GM12874 (cell line): Measurements from ENCODE around the gene GNAO1.

Experiments
- TF ChIP-seq, protein P1 (sequence below): IDR thresholded peaks from 2 replicates; pipeline ENCODE4 v1.5.1; 2011; ENCODE audit warnings: low read depth, mild to moderate bottlenecking, control low read depth, low read length, moderate library complexity; ENCODE audit not compliant: insufficient read depth

GNAO1 gene

DNA sequence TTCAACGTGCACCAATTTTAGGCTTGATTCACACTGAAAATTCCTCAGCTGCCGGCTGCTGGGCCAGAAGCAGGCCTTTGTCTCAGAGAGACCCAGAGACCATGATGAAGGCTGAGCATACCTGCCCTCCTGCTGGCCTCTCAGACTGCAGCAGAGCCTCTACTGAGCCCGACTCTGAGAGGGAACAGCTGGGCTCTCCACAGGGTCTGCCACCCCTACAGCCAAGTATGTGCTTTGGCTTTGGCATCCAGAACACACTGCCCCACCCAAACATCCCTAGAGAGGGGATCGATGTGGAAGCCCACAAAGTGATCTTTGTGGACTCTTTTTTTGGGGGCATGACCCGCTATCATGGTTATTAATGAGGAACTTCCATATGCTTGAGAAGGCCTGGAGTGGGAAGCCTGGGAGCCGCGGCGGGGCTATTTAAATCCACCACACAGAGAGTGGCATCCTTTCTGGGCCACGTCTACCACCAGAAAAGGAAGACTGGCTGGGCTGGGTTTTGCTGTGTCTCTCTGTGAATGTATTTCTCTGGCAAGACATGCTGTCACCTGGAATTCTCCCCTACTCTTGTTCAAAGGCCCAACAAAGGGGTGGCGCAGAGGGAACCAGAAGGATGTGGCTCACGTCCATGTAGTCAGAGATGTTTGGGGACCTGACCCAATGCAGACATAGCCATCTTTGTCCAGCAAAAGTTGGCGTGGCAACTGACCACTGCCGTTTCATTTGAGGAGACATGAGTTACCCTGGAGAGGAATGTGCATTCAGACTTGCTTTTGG is 69.3 kb downstream of the GNAO1 start:
- TF ChIP-seq, protein P1, sequence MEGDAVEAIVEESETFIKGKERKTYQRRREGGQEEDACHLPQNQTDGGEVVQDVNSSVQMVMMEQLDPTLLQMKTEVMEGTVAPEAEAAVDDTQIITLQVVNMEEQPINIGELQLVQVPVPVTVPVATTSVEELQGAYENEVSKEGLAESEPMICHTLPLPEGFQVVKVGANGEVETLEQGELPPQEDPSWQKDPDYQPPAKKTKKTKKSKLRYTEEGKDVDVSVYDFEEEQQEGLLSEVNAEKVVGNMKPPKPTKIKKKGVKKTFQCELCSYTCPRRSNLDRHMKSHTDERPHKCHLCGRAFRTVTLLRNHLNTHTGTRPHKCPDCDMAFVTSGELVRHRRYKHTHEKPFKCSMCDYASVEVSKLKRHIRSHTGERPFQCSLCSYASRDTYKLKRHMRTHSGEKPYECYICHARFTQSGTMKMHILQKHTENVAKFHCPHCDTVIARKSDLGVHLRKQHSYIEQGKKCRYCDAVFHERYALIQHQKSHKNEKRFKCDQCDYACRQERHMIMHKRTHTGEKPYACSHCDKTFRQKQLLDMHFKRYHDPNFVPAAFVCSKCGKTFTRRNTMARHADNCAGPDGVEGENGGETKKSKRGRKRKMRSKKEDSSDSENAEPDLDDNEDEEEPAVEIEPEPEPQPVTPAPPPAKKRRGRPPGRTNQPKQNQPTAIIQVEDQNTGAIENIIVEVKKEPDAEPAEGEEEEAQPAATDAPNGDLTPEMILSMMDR = no peak

DNA sequence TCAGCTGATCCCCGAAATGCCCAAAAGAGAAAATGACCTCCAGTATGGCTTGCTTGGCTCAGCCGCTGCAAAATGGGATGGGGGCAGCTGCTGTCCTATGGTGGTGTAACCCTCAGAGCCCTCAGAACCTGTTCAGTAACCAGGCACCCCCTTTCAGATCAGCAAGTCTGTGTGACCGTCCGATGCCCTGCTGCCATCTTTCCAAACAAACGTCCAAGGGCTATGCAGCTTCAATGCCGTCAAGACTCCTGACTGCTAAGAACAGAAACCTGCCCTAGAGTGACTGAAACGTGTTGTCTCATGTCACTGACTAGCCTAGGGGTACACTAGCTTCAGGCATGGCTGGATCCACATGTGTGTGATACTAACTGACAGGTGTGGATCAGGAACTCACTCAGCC is 70.4 kb downstream of the GNAO1 start:
- TF ChIP-seq, protein P1 = no peak

DNA sequence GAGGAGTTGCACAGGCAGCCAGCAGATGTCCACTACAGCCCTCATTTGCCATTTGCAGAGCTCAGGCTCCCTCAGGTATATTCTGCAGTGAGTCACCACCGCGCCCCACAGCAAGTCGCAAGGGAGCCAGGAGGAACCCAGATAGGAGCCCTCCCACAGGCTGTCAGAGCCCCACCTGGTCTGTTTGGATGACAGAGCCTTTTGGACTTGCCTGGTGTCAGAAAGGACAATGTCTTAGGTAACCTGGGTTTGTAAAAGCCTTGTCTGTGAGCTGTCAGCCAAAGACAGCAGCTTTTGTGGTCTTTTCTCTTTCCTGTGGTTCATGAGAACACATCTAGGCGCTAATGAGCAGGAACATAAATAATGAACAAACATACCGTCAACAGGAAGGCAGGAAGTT is 70.9 kb downstream of the GNAO1 start:
- TF ChIP-seq, protein P1 = no peak

DNA sequence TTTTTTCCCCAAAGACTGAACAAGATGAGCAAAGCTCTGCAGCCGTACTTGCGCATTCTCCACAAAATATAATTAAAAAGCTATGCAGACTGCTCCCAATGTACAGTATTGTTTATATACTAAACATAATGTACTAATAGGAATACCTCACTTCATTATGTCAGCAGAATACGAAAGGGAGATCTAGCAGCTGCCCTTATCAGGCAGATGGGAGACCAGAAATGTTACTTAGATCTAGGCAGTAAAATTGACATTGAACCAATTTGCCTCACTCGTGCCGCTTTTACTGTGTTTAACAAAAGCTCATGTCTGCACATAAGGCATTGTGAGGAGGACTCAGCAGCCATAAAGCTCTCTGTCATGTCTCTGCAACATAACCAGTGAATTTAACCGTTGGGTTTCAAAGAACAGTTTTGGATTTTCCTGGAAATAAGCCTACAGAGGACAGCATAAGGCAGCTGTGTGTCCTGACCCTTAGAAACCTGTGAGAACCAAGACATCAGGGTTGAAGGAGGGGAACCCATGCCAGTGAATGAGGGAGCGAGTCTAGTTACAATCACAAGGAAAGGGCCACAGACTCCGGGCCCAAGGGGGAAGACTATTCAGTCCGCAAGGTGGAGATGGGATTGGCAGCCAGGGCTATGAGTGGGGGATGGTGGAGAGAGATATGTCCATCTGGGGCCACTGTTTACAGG is 71.4 kb downstream of the GNAO1 start:
- TF ChIP-seq, protein P1 = no peak

DNA sequence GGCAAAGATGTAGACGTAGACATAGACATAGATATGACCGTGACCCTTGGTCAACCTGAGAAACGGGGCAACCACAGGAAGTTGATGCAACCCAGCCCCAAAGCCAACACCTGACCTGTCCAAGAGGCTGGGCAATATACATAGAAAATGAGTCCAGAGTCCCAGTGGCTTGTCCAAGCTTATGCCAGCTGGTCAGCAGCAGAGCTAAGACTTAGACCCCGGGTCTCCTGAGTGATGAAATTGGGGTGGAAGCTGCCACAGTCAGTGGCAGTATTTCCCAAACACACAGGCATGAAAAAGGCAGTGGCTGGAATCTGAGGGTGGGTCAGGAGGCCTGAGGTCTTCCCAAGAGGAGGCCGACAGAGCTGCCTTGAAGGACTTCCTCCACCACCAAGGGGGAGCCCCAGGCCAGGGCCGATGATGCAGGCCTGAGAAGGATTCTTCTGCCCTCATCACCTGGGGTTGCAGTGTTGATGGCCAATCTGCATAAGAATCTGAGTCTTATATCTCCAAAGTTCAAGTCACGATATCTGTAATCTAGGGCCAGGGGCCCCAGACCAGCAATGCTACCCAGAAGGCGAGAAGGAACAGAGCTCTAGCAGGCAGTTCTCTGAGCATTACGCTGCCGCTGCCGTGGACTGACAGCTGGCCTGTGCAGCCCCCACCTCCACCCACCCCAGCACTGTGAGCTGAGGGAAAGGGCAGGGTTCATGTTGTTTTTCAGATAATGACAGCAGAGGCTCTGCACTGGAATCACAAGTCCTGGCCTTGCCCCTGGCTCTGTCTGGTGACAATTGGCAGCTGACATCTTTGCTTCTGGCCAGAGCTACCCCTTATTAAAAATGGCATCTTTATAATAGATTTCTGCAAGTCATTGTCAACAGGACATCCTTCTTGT is 72.7 kb downstream of the GNAO1 start:
- TF ChIP-seq, protein P1 = no peak

DNA sequence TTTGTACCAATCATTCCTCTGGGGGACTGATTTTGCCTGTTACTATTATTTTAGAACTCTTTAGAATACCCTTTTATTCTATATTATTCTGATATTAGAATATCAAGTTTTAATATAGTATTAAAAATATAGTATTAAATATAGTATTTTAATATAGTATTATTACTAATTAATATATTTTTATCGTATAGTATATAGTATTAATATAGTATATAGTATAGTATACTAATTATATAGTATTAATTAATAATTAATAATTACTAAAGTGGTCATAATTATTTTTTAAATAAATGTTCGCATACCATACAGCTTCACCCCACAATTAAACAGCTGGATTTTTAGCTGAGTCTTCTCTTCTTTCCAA is 73.3 kb downstream of the GNAO1 start:
- TF ChIP-seq, protein P1 = no peak

DNA sequence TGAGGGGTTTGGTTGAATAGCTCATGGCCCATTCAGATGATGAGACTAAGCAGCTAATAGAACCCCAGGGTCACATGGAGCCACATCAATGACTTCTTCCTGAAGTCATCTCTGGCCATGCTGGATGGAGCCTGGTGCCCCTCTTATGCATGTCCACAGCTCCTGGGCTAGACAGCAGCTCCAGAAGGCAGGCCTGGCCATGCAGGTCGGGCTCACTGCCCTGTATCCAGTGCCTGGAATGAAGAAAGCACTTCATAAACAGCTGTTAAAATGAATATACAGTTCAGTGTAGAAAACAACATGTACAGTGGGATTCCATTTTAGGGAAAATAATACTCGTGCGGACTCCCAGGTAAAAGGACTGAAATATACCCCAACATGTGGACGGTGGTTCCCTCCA is 73.9 kb downstream of the GNAO1 start:
- TF ChIP-seq, protein P1 = no peak
